SK-N-MC (cell line): ENCODE data around the gene DDX60.
A peak's percentile ranks its signal among the peaks of the same experiment; 100 is the strongest.

ENCODE experiments used
- DNase-seq: peaks from one replicate; pipeline ENCODE4 v3.0.0-alpha.2; 2011; ENCODE audit warnings: low read depth, low spot score
- H3K27ac ChIP-seq: fragments of 200-600 bp; sonication (generic); 2 replicates; pipeline ENCODE4 v1.5.1; 2016; ENCODE audit warnings: mixed run types
- H3K36me3 ChIP-seq: fragments of 200-600 bp; sonication (generic); 2 replicates; pipeline ENCODE4 v1.6.1; 2017; ENCODE audit warnings: antibody characterized with exemption, low read length, mixed read lengths; ENCODE audit not compliant: insufficient read depth
- H3K4me3 ChIP-seq: fragments of 200-600 bp; sonication (generic); 2 replicates; pipeline ENCODE4 v1.5.1; 2016
- H3K9ac ChIP-seq: fragments of 200-600 bp; sonication (generic); 2 replicates; pipeline ENCODE4 v1.8.0; 2017; ENCODE audit warnings: mixed run types, mixed read lengths; ENCODE audit not compliant: insufficient read length
- H3K9me3 ChIP-seq: fragments of 200-600 bp; sonication (generic); 2 replicates; pipeline ENCODE4 v1.6.1; 2017; ENCODE audit warnings: low read depth, mild to moderate bottlenecking, antibody characterized with exemption, low read length, moderate library complexity, mixed read lengths
- EZH2 ChIP-seq: fragments of 200-600 bp; sonication (generic); IDR thresholded peaks from one replicate; pipeline ENCODE4 v1.6.1; 2017; ENCODE audit warnings: antibody characterized with exemption
- FOXP2 ChIP-seq: optimal IDR thresholded peaks from 2 replicates; pipeline ENCODE3; 2011; ENCODE audit warnings: mild to moderate bottlenecking, moderate library complexity; ENCODE audit not compliant: insufficient read depth; ENCODE audit errors: extremely low read length, control extremely low read depth
- POLR2AphosphoS5 ChIP-seq: IDR thresholded peaks from 2 replicates; pipeline ENCODE4 v1.6.1; 2012; ENCODE audit warnings: mild to moderate bottlenecking, low read depth, low read length, borderline replicate concordance

DDX60 gene

GRCh38 chr4:168208957-168209614 lies 109.5 kb downstream of the DDX60 start:
- H3K27ac ChIP-seq: no peak overlapping the region
- H3K4me3 ChIP-seq: no peak overlapping the region
- DNase-seq: no peak
- H3K9ac ChIP-seq: no peak overlapping the region
- H3K36me3 ChIP-seq: no peaks in the 10 kb centered on the region
- 0 out of 2 replicates have a peak, but pooled peaks cover 3% of the 10 kb centered on the region for H3K9me3 ChIP-seq
- no peak for TF ChIP-seq FOXP2
- TF ChIP-seq EZH2: no peak
- TF ChIP-seq POLR2AphosphoS5: no peak

- TF ChIP-seq EZH2 (no peak), POLR2AphosphoS5 (no peak), FOXP2 (no peak)
- Histone ChIP-seq H3K9ac (no peak overlapping the region), H3K36me3 (no peaks in the 10 kb centered on the region), H3K27ac (no peak overlapping the region), H3K4me3 (no peak overlapping the region), H3K9me3 (0 out of 2 replicates have a peak, but pooled peaks cover 3% of the 10 kb centered on the region)
- DNase-seq: no peak
Observed at GRCh38 chr4:168203233-168203911, 115.2 kb downstream of the DDX60 start.

- H3K9me3 ChIP-seq: 0 out of 2 replicates have a peak, but pooled peaks cover 3% of the 10 kb centered on the region
- H3K9ac ChIP-seq: no peak overlapping the region
- no peaks in the 10 kb centered on the region for H3K36me3 ChIP-seq
- TF ChIP-seq EZH2: no peak
- no peak for TF ChIP-seq FOXP2
- no peak for TF ChIP-seq POLR2AphosphoS5
- no peak overlapping the region for H3K27ac ChIP-seq
- DNase-seq: no peak
- H3K4me3 ChIP-seq: no peak overlapping the region
Observed at GRCh38 chr4:168200685-168201084, 117.9 kb downstream of the DDX60 start.

- Histone ChIP-seq H3K36me3 (no peaks in the 10 kb centered on the region), H3K9ac (no peak overlapping the region), H3K9me3 (no peaks in the 10 kb centered on the region), H3K27ac (no peak overlapping the region), H3K4me3 (no peak overlapping the region)
- no peak for DNase-seq
- TF ChIP-seq POLR2AphosphoS5: no peak
- no peak for TF ChIP-seq EZH2
- TF ChIP-seq FOXP2: no peak
Observed at GRCh38 chr4:168199260-168199957, 119.1 kb downstream of the DDX60 start.

- Histone ChIP-seq H3K36me3 (no peaks in the 10 kb centered on the region), H3K9ac (no peak overlapping the region), H3K27ac (no peak overlapping the region), H3K4me3 (no peak overlapping the region), H3K9me3 (no peaks in the 10 kb centered on the region)
- DNase-seq: no peak
- TF ChIP-seq FOXP2 (no peak), EZH2 (no peak)
Observed at GRCh38 chr4:168197926-168198325, 120.6 kb downstream of the DDX60 start.

GRCh38 chr4:168188754-168189153 lies 129.8 kb downstream of the DDX60 start:
- TF ChIP-seq EZH2: no peak
- no peak for TF ChIP-seq POLR2AphosphoS5
- no peak for TF ChIP-seq FOXP2
- Histone ChIP-seq H3K9ac (no peak overlapping the region), H3K27ac (no peak overlapping the region), H3K36me3 (no peaks in the 10 kb centered on the region), H3K9me3 (no peaks in the 10 kb centered on the region), H3K4me3 (no peak overlapping the region)
- no peak for DNase-seq

- peak; percentile 53 for DNase-seq
- H3K9me3 ChIP-seq: no peaks in the 10 kb centered on the region
- no peak overlapping the region for H3K27ac ChIP-seq
- H3K4me3 ChIP-seq: no peak overlapping the region
- H3K9ac ChIP-seq: no peak overlapping the region
- H3K36me3 ChIP-seq: no peaks in the 10 kb centered on the region
- TF ChIP-seq FOXP2 (no peak), EZH2 (no peak), POLR2AphosphoS5 (no peak)
Observed at GRCh38 chr4:168183717-168184571, 134.6 kb downstream of the DDX60 start.
